Upper lobe of left lung (tissue), 4 donors: Measurements from ENCODE around the gene PCNX2.

Experiments used
- EP300 ChIP-seq, 4 donors: sonication (generic); formaldehyde crosslinking; IDR thresholded peaks; one replicate each; pipeline ENCODE4 v1.5.1; 2017; ENCODE audit warnings: antibody characterized with exemption in 4 of 4, control low read depth in 2 of 4
- POLR2A ChIP-seq, 4 donors: fragments of 450-650 bp; IDR thresholded peaks; one replicate each; pipeline ENCODE4 v1.5.1; 2016 to 2017; ENCODE audit warnings: antibody characterized with exemption in 4 of 4, mild to moderate bottlenecking in 2 of 4
- POLR2AphosphoS5 ChIP-seq, 2 donors: sonication (generic); formaldehyde crosslinking; IDR thresholded peaks; one replicate each; pipeline ENCODE4 v1.5.1; 2017; ENCODE audit warnings: antibody characterized with exemption in 2 of 2
- TF ChIP-seq, protein P1 (sequence below), 6 experiments: fragments of 450-650 bp in 4 of 6; fragments of 200-600 bp in 2 of 6; sonication (generic) in 2 of 6; IDR thresholded peaks; one replicate each; pipeline ENCODE4 v1.5.1; 2016 to 2019; ENCODE audit warnings: antibody characterized with exemption in 6 of 6

DNA sequence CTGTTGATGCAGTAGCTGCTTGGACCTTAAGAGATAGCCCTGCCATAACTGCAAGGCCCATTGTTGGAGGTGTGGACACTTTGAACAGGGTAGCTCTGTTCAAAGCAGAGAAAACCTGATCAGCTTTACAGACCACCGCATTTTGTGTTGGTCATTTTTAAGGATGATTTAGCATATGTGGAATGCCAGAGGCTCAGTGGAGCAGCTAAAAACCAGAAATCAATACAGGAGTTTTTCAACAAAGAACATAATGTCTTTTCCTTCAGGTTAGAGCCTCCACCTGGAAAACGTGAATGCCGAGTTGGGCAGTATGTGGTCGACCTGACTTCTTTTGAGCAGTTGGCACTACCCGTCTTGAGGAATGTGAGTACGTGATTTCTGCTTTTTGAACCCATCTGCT is 339.4 kb downstream of the PCNX2 start:
- TF ChIP-seq, protein P1, sequence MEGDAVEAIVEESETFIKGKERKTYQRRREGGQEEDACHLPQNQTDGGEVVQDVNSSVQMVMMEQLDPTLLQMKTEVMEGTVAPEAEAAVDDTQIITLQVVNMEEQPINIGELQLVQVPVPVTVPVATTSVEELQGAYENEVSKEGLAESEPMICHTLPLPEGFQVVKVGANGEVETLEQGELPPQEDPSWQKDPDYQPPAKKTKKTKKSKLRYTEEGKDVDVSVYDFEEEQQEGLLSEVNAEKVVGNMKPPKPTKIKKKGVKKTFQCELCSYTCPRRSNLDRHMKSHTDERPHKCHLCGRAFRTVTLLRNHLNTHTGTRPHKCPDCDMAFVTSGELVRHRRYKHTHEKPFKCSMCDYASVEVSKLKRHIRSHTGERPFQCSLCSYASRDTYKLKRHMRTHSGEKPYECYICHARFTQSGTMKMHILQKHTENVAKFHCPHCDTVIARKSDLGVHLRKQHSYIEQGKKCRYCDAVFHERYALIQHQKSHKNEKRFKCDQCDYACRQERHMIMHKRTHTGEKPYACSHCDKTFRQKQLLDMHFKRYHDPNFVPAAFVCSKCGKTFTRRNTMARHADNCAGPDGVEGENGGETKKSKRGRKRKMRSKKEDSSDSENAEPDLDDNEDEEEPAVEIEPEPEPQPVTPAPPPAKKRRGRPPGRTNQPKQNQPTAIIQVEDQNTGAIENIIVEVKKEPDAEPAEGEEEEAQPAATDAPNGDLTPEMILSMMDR (IDR thresholded peaks at IDR 0.05) = no peak
- TF ChIP-seq POLR2A (IDR thresholded peaks at IDR 0.05) = no peak
- no peak for TF ChIP-seq POLR2AphosphoS5 (IDR thresholded peaks at IDR 0.05)
- no peak for TF ChIP-seq EP300 (IDR thresholded peaks at IDR 0.05)
